Osteoblast (primary cell): ENCODE results near the gene ARHGEF16. TPM values are rescaled to one million over a fixed set of nuclear protein-coding genes. Genes with fewer than 3 reads are reported as not detected.

Experiments
- DNase-seq: peaks from one replicate; pipeline ENCODE4 v3.0.0; 2011; ENCODE audit warnings: low spot score, mixed read lengths; ENCODE audit not compliant: insufficient read length; ENCODE audit errors: missing footprints
- H2AFZ ChIP-seq: 2 replicates; pipeline ENCODE4 v1.6.0; 2011; ENCODE audit warnings: mild to moderate bottlenecking, low read length
- H3K27ac ChIP-seq: 2 replicates; pipeline ENCODE4 v1.5.1; 2011; ENCODE audit warnings: mild to moderate bottlenecking, low read depth, low read length, moderate library complexity
- H3K27me3 ChIP-seq: 2 replicates; pipeline ENCODE4 v1.6.0; 2012; ENCODE audit warnings: mild to moderate bottlenecking, control low read depth, inconsistent platforms, low read length, moderate library complexity; ENCODE audit not compliant: insufficient read depth
- H3K36me3 ChIP-seq: 2 replicates; pipeline ENCODE4 v1.5.1; 2011; ENCODE audit warnings: mild to moderate bottlenecking, low read length, control low read depth, moderate library complexity; ENCODE audit not compliant: insufficient read depth
- H3K4me1 ChIP-seq: 2 replicates; pipeline ENCODE4 v1.5.1; 2011; ENCODE audit warnings: mild to moderate bottlenecking, low read length, control low read depth, moderate library complexity; ENCODE audit not compliant: insufficient read depth
- H3K4me2 ChIP-seq: 2 replicates; pipeline ENCODE4 v1.6.0; 2011; ENCODE audit warnings: mild to moderate bottlenecking, low read length; ENCODE audit not compliant: insufficient read depth
- H3K4me3 ChIP-seq: fragments of 200-600 bp; sonication (generic); 3 replicates; pipeline ENCODE4 v1.5.1; 2012; ENCODE audit warnings: mild to moderate bottlenecking, low read length, inconsistent platforms; ENCODE audit not compliant: insufficient read depth
- H3K79me2 ChIP-seq: 2 replicates; pipeline ENCODE4 v1.6.0; 2012; ENCODE audit warnings: mild to moderate bottlenecking, low read length, control low read depth, inconsistent platforms; ENCODE audit not compliant: insufficient read depth
- H3K9me3 ChIP-seq: 2 replicates; pipeline ENCODE4 v1.5.1; 2011; ENCODE audit warnings: low read depth, low read length, control low read depth
- H4K20me1 ChIP-seq: 2 replicates; pipeline ENCODE4 v1.6.0; 2012; ENCODE audit warnings: mild to moderate bottlenecking, low read length, control low read depth; ENCODE audit not compliant: insufficient read depth
- CTCF ChIP-seq: IDR thresholded peaks from 2 replicates; pipeline ENCODE4 v1.5.1; 2011; ENCODE audit warnings: mild to moderate bottlenecking, low read depth, low read length, moderate library complexity; ENCODE audit errors: extremely low read depth
- total RNA-seq: library from RNA; depleted of rRNA; stranded (reverse); fragments of >200 nt; gene quantifications from 2 replicates; pipeline ENCODE4 v1.2.3, GENCODE V29; 2012

The ARHGEF16 gene
- total RNA-seq, 1 donor, result not detected

- Histone ChIP-seq H3K79me2 (no peaks in the 10 kb centered on the region), H3K4me1 (peaks cover 10% of the 10 kb centered on the region), H3K27ac (no peak overlapping the region), H4K20me1 (peaks cover 1% of the 10 kb centered on the region), H3K9me3 (no peaks in the 10 kb centered on the region), H3K27me3 (no peaks in the 10 kb centered on the region), H3K4me3 (no peak overlapping the region), H3K36me3 (no peaks in the 10 kb centered on the region), H2AFZ (no peak overlapping the region), H3K4me2 (no peak overlapping the region)
- no peak for TF ChIP-seq CTCF
- no peak for DNase-seq
Observed at GRCh38 chr1:3496916-3497315, 42.5 kb downstream of the ARHGEF16 start.

- no peak for DNase-seq
- peaks cover 10% of the 10 kb centered on the region for H3K4me1 ChIP-seq
- no peaks in the 10 kb centered on the region for H4K20me1 ChIP-seq
- no peaks in the 10 kb centered on the region for H3K36me3 ChIP-seq
- H3K4me2 ChIP-seq, result no peak overlapping the region
- no peaks in the 10 kb centered on the region for H3K9me3 ChIP-seq
- no peak overlapping the region for H2AFZ ChIP-seq
- no peak overlapping the region for H3K4me3 ChIP-seq
- no peak for TF ChIP-seq CTCF
- H3K27me3 ChIP-seq, result no peaks in the 10 kb centered on the region
- H3K27ac ChIP-seq, result no peak overlapping the region
- H3K79me2 ChIP-seq, result no peaks in the 10 kb centered on the region
Observed at GRCh38 chr1:3497521-3497920, 43.1 kb downstream of the ARHGEF16 start.

GRCh38 chr1:3498246-3498930, 43.9 kb downstream of the ARHGEF16 start:
- Histone ChIP-seq H4K20me1 (no peaks in the 10 kb centered on the region), H3K79me2 (no peaks in the 10 kb centered on the region), H3K4me2 (no peak overlapping the region), H3K27ac (no peak overlapping the region), H3K9me3 (no peaks in the 10 kb centered on the region), H3K4me3 (no peak overlapping the region), H3K36me3 (no peaks in the 10 kb centered on the region), H2AFZ (no peak overlapping the region), H3K4me1 (peaks cover 11% of the 10 kb centered on the region), H3K27me3 (no peaks in the 10 kb centered on the region)
- no peak for DNase-seq
- TF ChIP-seq CTCF, result no peak

- Histone ChIP-seq H3K4me1 (peaks cover 16% of the 10 kb centered on the region), H3K4me2 (no peak overlapping the region), H3K4me3 (no peak overlapping the region), H4K20me1 (no peaks in the 10 kb centered on the region), H2AFZ (no peak overlapping the region), H3K36me3 (no peaks in the 10 kb centered on the region), H3K9me3 (no peaks in the 10 kb centered on the region), H3K79me2 (no peaks in the 10 kb centered on the region), H3K27me3 (no peaks in the 10 kb centered on the region), H3K27ac (no peak overlapping the region)
- TF ChIP-seq CTCF, result no peak
- no peak for DNase-seq
Observed at GRCh38 chr1:3498986-3499385, 44.5 kb downstream of the ARHGEF16 start.
